K562 (cell line): ENCODE results near the gene NBPF3. TPM values are rescaled to one million over a fixed set of nuclear protein-coding genes. Genes with fewer than 3 reads are reported as not detected.
A peak's percentile ranks its signal among the peaks of the same experiment; 100 is the strongest.

Source experiments
- ATAC-seq: fragments of 200-7000 bp; cut with Tn5 transposase; 3 replicates; pipeline ENCODE4 v1.9.1; 2020; ENCODE audit warnings: moderate library complexity
- BruUV-seq: library from RNA; stranded (reverse); fragments of 400-500 nt; replicated peaks from 2 replicates; lab custom pipeline; 2021; lab: Mats Ljungman, UMichigan
- CTCF ChIA-PET: fragments of 300-600 bp; formaldehyde crosslinking; extraction: SDS; loops from one replicate; lab custom pipeline; 2021; ENCODE audit warnings: low intra/inter-chr PET ratio; lab: Yijun Ruan, JAX
- POLR2A ChIA-PET: fragments of 300-600, 350-650 bp; sonication (Branson Sonifier 250); formaldehyde crosslinking; extraction: SDS; loops from one replicate; lab custom pipeline; 2021; ENCODE audit warnings: antibody characterized with exemption, inconsistent platforms; lab: Yijun Ruan, JAX
- DNase-seq, 4 experiments: peaks; one replicate each; pipeline versions ENCODE4 v3.0.0 to v3.0.0-alpha.2; 2011 to 2018; ENCODE audit warnings: low spot score in 3 of 4, mixed read lengths in 3 of 4; ENCODE audit errors: extremely low read depth in 1 of 4
- FAIRE-seq: peaks from 2 replicates; lab custom pipeline; 2011; peaks lifted over from hg19 to GRCh38; lab: Jason Lieb, UNC
- H2AFZ ChIP-seq: 2 replicates; pipeline ENCODE4 v1.6.0; 2011; ENCODE audit warnings: low read depth, low read length, control low read depth, inconsistent platforms
- H3K27ac ChIP-seq: fragments of 200-600 bp; 3 replicates; pipeline ENCODE4 v1.8.0; 2011; ENCODE audit warnings: low read depth, mild to moderate bottlenecking, control low read depth, inconsistent platforms, low read length, moderate library complexity, mixed read lengths; ENCODE audit errors: extremely low read depth
- H3K27me3 ChIP-seq, 2 experiments: fragments of 300-600 bp in 1 of 2; 2 replicates in 1 of 2; 3 replicates in 1 of 2; pipeline versions ENCODE4 v1.6.0 to v1.8.0; 2011; ENCODE audit warnings: inconsistent platforms in 2 of 2, low read length in 2 of 2, mild to moderate bottlenecking in 1 of 2, mixed read lengths in 1 of 2, moderate library complexity in 1 of 2; ENCODE audit not compliant: control insufficient read depth in 2 of 2, insufficient read depth in 2 of 2
- H3K36me3 ChIP-seq: fragments of 300-600 bp; 3 replicates; pipeline ENCODE4 v1.8.0; 2011; ENCODE audit warnings: mild to moderate bottlenecking, low read length, inconsistent platforms; ENCODE audit not compliant: control insufficient read depth, insufficient read depth
- H3K4me1 ChIP-seq, 2 experiments: fragments of 200-600 bp in 1 of 2; replicated peaks in 1 of 2; 2 replicates in 1 of 2; 3 replicates in 1 of 2; pipeline versions ENCODE4 v1.5.1 to v1.8.0; 2011; ENCODE audit warnings: inconsistent platforms in 2 of 2, low read length in 2 of 2, mild to moderate bottlenecking in 1 of 2, mixed read lengths in 1 of 2, moderate library complexity in 1 of 2; ENCODE audit not compliant: control insufficient read depth in 2 of 2, insufficient read depth in 2 of 2
- H3K4me2 ChIP-seq: 2 replicates; pipeline ENCODE4 v1.6.1; 2011; ENCODE audit warnings: low read length, control low read depth, inconsistent platforms, mixed read lengths; ENCODE audit not compliant: insufficient read depth
- H3K4me3 ChIP-seq: fragments of 200-600 bp; sonication (generic), shearing (Covaris generic); 2 replicates; pipeline ENCODE4 v1.5.1; 2016; ENCODE audit warnings: control low read depth, inconsistent platforms
- H3K79me2 ChIP-seq: fragments of 200-600 bp; 3 replicates; pipeline ENCODE4 v1.8.0; 2011; ENCODE audit warnings: low read length, inconsistent platforms; ENCODE audit not compliant: control insufficient read depth, insufficient read depth
- H3K9ac ChIP-seq, 2 experiments: 2 replicates each; pipeline versions ENCODE4 v1.6.0 to v1.6.1; 2011; ENCODE audit warnings: low read depth in 2 of 2, low read length in 2 of 2, control low read depth in 1 of 2, inconsistent platforms in 1 of 2, mild to moderate bottlenecking in 1 of 2, mixed read lengths in 1 of 2; ENCODE audit not compliant: insufficient read depth in 1 of 2
- H3K9me1 ChIP-seq: one replicate; pipeline ENCODE4 v1.6.0; 2011; ENCODE audit warnings: inconsistent platforms, mild to moderate bottlenecking, low read length, moderate library complexity; ENCODE audit not compliant: control insufficient read depth, insufficient read depth
- H3K9me3 ChIP-seq: replicated peaks from 2 replicates; pipeline ENCODE4 v1.5.1; 2011; ENCODE audit warnings: low read depth, low read length, inconsistent platforms; ENCODE audit not compliant: control insufficient read depth, insufficient read depth
- H4K20me1 ChIP-seq: replicated peaks from 2 replicates; pipeline ENCODE4 v1.6.1; 2011; ENCODE audit warnings: low read length, inconsistent platforms, mixed read lengths; ENCODE audit not compliant: control insufficient read depth, insufficient read depth
- HLTF ChIP-seq: fragments of 450-650 bp; IDR thresholded peaks from 2 replicates; pipeline ENCODE4 v1.6.1; 2016
- RBM25 ChIP-seq: fragments of 200-400 bp; formaldehyde crosslinking; IDR thresholded peaks from 2 replicates; pipeline ENCODE4 v1.6.1; 2018; ENCODE audit warnings: low read length, low read depth, moderate library complexity; ENCODE audit not compliant: severe bottlenecking
- SMARCA4 ChIP-seq: fragments of 450-650 bp; IDR thresholded peaks from 2 replicates; pipeline ENCODE4 v1.6.1; 2016
- WGBS: fragments of 100-300 bp; shearing (Covaris generic); methylation state at CpG from one replicate; pipeline ENCODE4 v1.1.6; 2016; ENCODE audit warnings: low coverage, mixed read lengths; ENCODE audit not compliant: insufficient coverage; ENCODE audit errors: missing lambda C conversion rate; 5-methylcytosine and 5-hydroxymethylcytosine counted together
- in situ Hi-C: fragments of 300-500 bp; cut with MboI; formaldehyde crosslinking; loops from 4 replicates; pipeline ENCODE4 v1.15.0; 2018; ENCODE audit warnings: inconsistent platforms, mixed read lengths
- intact Hi-C: fragments of 100-400 bp; cut with micrococcal nuclease; formaldehyde crosslinking; loops from 2 replicates; pipeline ENCODE4 v1.14.2; 2022
- polyA plus RNA-seq, 8 experiments: library from polyadenylated mRNA; depleted of rRNA in 4 of 8; stranded (reverse) in 5 of 8; unstranded in 3 of 8; fragments of >200 nt; fragmentation: Nextera tagmentation in 2 of 8; fragmentation: Illumina TruSeq in 1 of 8; extraction: Ambion mirVana in 2 of 8; extraction: Trizol in 1 of 8; gene quantifications; 2 replicates each; pipeline versions ENCODE4 v1.2.1 to v1.2.3, GENCODE V29; 2011 to 2014; ENCODE audit warnings: inconsistent platforms in 1 of 8, missing spikeins in 1 of 8
- total RNA-seq, 7 experiments: library from RNA; depleted of rRNA in 6 of 7; stranded (reverse); fragments of >200 nt in 6 of 7; fragmentation: Illumina TruSeq in 2 of 7; extraction: Trizol in 2 of 7; gene quantifications; 2 replicates each; pipeline versions ENCODE4 v1.2.1 to v1.2.3, GENCODE V29; 2011 to 2021; ENCODE audit warnings: low replicate concordance in 1 of 7
- TF ChIP-seq, protein P1 (sequence below): sonication (generic); formaldehyde crosslinking; IDR thresholded peaks from 2 replicates; pipeline ENCODE4 v1.5.0; 2020; ENCODE audit warnings: missing genetic modification reagents
- TF ChIP-seq, protein P2 (sequence below): fragments of 450-650 bp; formaldehyde crosslinking; IDR thresholded peaks from 2 replicates; pipeline ENCODE4 v1.4.0; 2020; ENCODE audit warnings: mild to moderate bottlenecking, mixed read lengths

Gene NBPF3
- total and polyA plus RNA-seq, 9 of the 15 experiments (the other 6 are each of a cell fraction or from before 2014, with no cell fraction given): 1.5 to 7.3 (median 5.4) TPM

DNA sequence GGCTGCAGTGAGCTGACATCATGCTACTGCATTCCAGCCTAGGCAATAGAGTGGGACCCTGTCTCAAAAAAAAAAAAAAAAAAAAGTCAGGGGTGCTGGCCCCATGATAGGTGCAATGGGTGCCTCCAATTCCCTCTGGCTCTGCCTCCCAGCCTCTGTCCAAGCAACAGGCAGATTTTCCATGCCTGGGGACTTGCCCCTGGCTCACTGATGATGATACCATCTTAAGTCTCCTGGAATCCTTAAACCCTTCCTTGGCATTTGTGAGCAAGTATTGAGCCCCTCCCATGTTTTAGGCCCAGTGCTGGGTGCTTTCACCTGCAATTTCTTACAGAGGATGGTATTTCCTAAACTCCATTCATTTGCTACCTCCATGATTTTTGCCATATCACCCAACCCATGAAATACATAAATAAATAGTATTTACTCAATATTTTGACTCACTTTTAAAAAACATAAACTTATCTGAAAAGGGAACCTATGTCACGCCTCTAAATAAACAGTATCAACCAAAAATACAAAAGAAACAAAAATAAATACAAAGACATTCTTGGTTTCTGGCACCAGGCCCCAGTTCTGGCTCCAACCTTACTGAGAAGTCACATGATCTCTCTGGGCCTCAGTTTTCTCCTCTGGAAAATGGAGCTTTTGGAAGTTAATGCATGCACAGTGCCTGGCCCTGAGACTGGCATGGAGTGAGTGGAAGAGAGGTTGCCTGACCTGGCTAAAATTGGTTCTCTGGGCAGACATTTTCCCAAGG lies 67.8 kb downstream of the NBPF3 start:
- Histone ChIP-seq H3K27ac (no peak overlapping the region), H3K9me3 (no peaks in the 10 kb centered on the region), H3K79me2 (no peaks in the 10 kb centered on the region), H4K20me1 (peaks cover 9% of the 10 kb centered on the region; the same call in 1 of the 2 replicates), H3K27me3 (peaks cover 33 to 47% of the 10 kb centered on the region in 2 experiments), H3K4me2 (no peak overlapping the region), H2AFZ (no peak overlapping the region), H3K36me3 (no peaks in the 10 kb centered on the region), H3K4me3 (no peak overlapping the region), H3K9ac (no peak overlapping the region), H3K9me1 (no peaks in the 10 kb centered on the region), H3K4me1 (peaks cover 0 to 14% of the 10 kb centered on the region in 2 experiments; a peak in 3 of 5 replicates)
- in situ Hi-C loops (loop anchor here (25.0 kb wide), 1 partner anchor 155 kb away; the partner anchor contains the start of gene RAP1GAP), intact Hi-C loops (no loop called here)
- WGBS: 17% methylated on average over 1 of the region's 1 CpG
- ChIA-PET CTCF (interaction anchor here (0.7 kb wide), 1 partner anchor 35 kb away, joined by 3 read pairs; no protein-coding TSS in a partner anchor), POLR2A (interaction anchor here (0.6 to 1.0 kb wide), 3 partner anchors 9 to 402 kb away, joined by 3 to 5 read pairs (median 5); no protein-coding TSS in a partner anchor)
- TF ChIP-seq, protein P1, sequence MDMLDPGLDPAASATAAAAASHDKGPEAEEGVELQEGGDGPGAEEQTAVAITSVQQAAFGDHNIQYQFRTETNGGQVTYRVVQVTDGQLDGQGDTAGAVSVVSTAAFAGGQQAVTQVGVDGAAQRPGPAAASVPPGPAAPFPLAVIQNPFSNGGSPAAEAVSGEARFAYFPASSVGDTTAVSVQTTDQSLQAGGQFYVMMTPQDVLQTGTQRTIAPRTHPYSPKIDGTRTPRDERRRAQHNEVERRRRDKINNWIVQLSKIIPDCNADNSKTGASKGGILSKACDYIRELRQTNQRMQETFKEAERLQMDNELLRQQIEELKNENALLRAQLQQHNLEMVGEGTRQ: 0 out of 2 replicates have a peak, but pooled peaks have one; percentile 7
- TF ChIP-seq HLTF (no peak), RBM25 (peak; percentile 14), SMARCA4 (no peak)
- TF ChIP-seq, protein P2, sequence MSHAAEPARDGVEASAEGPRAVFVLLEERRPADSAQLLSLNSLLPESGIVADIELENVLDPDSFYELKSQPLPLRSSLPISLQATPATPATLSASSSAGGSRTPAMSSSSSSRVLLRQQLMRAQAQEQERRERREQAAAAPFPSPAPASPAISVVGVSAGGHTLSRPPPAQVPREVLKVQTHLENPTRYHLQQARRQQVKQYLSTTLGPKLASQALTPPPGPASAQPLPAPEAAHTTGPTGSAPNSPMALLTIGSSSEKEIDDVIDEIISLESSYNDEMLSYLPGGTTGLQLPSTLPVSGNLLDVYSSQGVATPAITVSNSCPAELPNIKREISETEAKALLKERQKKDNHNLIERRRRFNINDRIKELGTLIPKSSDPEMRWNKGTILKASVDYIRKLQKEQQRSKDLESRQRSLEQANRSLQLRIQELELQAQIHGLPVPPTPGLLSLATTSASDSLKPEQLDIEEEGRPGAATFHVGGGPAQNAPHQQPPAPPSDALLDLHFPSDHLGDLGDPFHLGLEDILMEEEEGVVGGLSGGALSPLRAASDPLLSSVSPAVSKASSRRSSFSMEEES: peak; percentile 84
- no TSS peak for BruUV-seq
- no peak for ATAC-seq
- no peak for FAIRE-seq
- no peak for DNase-seq
